ENCODE data around the gene AMZ1.

DNA sequence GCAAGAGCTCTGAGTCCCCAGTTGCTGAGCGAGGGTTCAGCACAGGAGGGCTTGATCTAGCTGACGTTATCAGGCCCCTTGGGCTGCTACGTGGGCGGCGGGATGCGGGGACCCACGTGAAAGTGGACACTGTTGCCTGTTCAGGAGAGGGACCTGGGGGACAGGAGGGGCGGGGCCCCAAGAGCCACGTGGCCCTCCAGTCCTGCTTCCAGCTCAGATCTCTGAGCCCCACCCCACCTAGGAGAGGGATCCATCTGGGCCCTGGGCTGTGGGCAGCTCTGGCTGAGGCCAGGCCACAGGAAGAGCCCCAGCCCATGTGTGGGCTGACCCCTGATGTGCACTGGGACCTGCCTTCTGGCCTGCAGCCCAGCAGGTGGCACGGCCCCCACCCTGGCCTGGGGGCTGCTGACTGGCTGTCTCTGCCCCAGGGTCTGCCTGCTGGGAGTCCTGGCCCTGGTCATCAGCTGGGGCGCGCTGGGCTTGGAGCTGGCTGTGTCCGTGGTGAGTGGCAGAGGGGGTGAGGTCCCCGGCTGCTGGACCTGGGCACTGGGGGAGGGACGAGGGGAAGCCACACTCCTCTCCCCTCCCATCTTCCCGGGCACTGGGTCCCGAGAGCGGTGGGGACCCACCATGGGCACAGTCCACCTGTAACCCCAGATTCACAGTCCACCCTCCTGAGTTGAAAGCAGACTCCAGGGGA, 38.7 kb upstream of the AMZ1 start:
- TF ChIP-seq, protein P1, sequence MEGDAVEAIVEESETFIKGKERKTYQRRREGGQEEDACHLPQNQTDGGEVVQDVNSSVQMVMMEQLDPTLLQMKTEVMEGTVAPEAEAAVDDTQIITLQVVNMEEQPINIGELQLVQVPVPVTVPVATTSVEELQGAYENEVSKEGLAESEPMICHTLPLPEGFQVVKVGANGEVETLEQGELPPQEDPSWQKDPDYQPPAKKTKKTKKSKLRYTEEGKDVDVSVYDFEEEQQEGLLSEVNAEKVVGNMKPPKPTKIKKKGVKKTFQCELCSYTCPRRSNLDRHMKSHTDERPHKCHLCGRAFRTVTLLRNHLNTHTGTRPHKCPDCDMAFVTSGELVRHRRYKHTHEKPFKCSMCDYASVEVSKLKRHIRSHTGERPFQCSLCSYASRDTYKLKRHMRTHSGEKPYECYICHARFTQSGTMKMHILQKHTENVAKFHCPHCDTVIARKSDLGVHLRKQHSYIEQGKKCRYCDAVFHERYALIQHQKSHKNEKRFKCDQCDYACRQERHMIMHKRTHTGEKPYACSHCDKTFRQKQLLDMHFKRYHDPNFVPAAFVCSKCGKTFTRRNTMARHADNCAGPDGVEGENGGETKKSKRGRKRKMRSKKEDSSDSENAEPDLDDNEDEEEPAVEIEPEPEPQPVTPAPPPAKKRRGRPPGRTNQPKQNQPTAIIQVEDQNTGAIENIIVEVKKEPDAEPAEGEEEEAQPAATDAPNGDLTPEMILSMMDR (IDR thresholded peaks at IDR 0.05) = no peak
- no peak for TF ChIP-seq POLR2A (IDR thresholded peaks at IDR 0.05; ENCODE audit: low read depth)
- no peak for TF ChIP-seq EP300 (IDR thresholded peaks at IDR 0.05)
